HG03432 (cell line): ENCODE results near the gene RAP1GAP.
"Not testable (repeated sequence)": the region's sequence is repeated elsewhere in the genome, so short reads cannot be mapped to it uniquely, and the experiment has no call there.

Source experiments
- ATAC-seq: cut with Tn5 transposase; IDR thresholded peaks from one replicate; pipeline ENCODE4 v1.9.1; 2021; ENCODE audit warnings: mild to moderate bottlenecking, moderate library complexity; ENCODE audit not compliant: unreplicated experiment

RAP1GAP gene

DNA sequence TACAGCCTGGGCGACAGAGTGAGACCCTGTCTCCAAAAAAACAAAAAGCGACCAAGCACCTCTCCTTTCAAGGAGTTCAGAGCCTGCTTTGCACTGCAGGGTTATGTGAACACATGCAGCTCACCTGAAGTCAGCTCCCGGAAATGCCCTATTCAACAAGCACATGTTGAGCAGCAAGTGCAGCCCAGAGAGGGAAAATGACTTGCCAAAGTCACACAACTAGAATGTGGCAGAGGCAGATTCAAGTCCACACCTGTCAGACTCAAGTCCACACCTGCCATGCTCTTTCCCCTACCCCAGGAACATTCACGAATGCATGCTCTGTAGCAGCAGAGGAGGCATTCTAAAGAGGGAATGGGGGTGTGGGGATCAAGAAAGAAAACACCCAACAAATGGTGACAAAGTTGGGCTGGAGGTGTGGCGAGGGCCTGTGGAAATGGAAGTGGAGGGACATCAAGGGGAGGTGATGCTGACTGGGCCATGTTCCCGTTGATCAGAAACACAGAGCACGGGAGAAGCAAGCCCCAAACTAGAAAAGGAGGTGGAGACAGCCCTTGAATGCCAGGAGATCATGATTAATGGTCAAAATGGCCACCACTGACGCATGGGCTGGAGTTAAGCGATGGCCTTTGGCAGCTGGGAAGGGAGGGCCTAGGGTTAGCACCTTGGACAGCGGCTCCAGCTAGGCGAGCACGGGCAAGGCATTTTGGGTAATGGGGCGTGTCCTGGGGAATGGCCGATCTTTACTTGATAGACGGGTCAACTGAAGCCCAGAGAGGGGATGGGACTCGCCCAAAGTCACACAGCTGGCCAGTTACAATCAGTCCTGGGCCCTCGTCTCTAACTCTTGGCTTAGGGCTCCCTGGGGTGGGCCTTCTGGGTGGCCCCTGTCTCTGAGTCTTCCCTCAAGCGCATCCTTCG lies 21.5 kb downstream of the RAP1GAP start:
- ATAC-seq = no peak

DNA sequence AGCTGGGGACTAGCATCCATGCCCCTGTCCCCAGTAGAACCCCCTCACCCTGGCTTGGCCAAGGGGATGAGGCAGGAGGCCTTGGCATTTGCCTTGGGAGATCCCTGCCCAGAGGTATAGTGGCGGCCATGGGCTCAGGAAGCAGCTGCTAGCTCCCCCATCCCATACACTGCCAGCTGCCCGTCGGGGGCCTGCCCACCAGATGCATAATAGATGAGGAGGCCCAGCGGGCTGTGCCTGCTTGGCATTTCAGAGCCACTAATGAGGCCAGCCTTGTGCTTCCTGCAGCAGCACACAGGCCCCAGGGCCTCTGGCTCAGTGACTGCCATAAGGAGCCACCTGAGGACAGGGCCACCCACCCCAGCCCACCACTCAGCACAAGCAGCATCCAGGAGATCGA lies 23.6 kb downstream of the RAP1GAP start:
- ATAC-seq = no peak

DNA sequence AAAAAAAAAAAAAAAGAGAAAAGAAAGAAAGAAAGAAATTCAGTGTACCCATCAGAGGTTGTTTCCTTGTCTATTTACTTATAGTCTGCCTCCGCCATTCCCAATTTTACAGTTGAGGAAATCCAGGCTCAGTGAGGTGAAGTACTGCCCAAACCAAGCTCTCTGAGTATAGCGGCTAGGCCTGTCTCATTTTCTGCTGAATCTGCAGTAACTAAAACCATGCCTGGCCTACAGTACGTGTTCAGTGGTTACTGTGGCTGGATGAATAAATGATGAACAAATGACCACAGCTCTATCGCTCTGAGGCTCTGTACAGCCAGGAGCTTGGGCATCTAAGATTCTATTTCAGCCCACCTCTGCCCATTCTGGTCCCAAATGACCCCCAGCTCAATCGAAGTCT lies 24.3 kb downstream of the RAP1GAP start:
- ATAC-seq = no peak

DNA sequence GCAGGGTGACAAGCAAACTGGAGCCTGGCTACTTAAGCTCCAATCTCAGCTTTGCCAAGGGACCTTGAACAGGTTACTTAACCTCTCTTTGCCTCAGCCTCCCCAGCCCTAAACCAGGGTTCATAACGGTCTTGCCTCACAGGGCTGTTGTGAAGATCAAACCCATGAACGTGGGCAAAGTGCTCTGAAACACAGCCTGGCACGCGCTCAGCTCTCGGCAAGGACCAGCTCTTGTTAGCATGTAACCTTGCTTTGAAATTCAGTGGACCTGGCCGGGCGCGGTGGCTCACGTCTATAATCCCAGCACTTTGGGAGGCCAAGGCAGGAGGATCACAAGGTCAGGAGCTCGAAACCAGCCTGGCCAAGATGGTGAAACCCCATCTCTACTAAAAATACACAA lies 24.8 kb downstream of the RAP1GAP start:
- no peak for ATAC-seq

DNA sequence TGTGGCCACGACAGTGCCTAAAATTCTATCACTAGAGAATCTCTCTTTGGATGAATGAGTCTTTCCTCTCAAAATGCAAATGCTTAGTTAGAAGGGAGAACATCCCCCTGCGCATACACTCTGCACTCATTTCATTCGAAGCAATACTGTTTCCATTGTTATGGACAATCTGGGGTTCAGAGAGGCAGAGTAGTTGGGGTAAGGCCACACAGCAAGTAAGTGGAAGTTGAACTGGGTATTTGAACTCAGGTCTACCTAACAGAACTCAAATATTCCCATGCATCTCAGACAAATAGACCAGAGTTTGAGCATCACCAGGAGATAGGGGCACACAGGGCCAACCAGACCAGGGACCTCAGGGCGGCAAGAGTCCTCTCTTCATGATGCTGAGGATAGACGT lies 25.5 kb downstream of the RAP1GAP start:
- ATAC-seq = no peak

DNA sequence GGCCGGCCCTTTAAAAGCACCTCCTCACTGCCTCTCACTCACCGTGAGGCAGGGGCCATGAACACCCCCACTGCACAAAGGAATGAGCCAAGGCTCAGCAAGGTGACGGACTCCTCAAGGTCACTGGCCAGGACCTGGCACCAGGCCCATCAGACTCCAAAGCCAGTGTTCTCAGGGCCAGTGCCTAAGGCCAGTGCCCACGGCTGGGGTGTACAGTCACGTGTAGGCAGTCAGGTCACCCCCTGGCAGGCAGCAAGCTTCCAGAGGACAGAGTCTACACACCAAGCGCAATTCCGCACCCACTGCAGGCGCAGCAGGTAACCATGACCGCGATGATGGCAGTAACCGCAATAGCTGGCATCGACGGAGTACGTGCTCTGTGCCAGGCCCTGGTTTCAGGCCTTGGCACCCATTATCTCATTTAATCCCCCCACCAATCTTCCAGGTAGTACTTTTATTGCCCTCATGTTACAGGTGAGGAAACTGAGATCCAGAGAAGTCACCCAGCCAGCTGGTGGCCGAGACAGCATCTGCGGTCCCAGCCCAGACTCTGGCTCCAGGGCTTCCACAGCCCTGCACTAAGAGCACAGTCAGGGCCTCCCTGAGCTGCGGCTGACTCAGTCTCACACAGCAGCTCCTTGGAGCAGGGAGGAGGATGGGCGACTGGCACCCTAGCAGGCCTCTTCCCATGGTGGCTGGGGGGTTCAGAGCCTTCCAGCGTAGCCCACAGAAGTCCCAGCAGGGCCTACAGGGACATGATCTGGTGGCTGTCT lies 27.0 kb downstream of the RAP1GAP start:
- ATAC-seq = no peak

DNA sequence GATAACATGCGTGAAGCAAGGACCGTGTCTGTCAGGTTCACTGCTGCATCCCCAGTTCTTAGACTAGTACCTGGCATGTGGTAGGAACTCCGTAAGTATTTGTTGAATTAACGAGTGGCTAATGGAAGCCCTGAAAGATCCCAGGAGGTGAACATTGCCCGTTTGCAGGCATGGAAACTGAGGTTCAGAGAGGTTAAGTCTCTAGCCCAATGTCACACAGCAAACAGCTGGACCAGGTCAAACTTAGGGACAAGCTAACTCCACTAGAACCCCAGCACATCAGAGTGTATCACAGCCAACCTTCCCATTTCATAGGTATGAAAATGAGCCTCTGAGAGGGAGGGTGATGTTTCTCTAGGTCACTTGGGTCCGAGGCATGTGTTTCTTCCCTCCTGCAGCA lies 27.6 kb downstream of the RAP1GAP start:
- ATAC-seq = no peak

DNA sequence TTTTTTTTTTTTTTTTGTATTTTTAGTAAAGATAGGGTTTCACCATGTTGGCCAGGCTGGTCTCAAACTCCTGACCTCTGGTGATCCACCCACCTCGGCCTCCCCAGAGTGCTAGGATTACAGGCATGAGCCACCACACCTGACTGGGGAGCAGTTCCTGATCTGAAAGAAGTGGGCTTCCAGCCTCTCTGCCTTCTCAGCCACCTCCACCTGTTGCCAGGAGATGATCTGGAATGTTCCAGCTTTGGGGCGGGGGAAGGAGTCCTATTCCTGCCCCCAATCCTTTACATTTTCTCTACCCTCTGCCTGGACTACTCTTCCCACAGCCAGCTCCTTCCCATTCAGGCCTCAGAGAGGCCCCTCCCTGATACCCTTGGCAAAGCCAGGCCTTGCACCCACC lies 28.1 kb downstream of the RAP1GAP start:
- no peak for ATAC-seq

DNA sequence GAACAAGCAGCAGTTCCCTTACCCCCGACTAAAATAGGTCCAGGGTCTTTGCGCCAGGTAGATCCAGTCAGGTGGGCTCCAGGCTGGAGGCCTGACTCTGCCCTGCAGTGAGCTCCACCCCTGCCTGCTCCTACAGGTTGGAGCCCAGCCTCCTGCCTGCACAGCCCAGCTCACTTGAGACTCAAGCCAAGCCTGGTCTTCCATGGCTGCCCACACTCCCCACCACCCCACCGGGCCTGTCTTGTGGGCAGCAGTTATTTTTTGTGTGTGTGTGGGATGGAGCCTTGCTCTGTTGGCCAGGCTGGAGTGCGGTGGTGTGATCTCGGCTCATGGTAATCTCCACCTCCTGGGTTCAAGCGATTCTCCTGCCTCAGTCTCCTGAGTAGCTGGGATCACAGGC lies 28.5 kb downstream of the RAP1GAP start:
- no peak for ATAC-seq

DNA sequence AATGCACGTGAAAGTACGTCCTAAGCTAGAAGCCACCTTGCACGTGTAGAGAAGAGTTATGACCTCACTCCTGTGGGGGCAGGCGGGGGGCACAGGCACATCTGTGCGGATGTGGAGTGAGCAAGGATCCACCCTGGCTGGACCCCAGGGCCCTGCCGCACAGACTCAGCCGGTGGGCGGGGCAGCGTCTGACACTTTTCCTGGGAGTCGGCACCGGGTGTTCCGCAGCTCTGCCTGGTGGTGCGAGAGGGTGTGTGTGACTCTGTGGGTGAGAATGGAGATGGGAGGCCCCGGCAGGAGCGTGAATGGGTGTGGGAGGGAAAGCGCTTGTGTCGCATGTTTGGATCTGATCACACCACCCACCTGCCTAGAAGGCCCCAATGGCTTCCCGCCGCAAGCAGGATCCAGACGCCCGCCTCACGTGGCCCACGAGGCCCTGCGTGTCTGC lies 29.5 kb downstream of the RAP1GAP start:
- no peak for ATAC-seq

DNA sequence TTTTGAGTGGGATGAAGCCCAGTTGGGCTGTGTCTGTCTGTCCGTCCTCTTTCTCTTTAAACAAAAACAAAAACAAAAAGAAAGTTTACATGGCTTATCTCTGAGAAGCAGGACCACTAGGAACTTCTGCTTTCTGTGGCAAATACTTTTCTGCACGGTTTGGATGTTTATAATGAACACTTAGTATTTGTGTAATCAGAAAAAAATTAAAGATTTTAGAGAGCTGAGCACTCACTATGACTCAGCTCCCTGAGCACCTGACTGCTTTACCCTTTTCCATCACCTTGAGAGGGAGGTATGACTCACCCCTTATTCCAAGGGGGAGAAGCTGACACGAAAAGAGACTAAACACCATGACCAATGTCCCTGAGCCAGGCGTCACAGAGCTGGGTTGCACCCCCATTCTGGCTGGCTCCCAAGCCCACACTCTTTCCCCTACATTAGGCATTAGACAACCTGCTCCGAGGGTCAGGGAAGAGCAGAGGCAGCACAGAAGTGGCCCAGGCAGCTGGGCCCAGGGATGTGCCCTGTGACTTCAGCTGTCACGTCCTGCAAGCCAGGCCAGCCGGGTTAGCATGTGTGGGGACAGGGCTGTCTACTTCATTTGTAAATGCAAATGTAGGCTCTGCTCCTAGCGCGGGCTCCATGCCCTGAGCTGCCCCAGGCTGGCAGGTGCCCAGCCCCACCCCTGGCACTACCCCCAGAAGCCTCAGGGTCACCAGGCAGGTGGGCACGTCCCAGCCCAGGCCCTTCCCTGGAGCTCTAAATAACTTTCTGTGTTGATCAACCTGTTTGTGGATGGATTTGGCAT lies 30.4 kb downstream of the RAP1GAP start:
- no peak for ATAC-seq

DNA sequence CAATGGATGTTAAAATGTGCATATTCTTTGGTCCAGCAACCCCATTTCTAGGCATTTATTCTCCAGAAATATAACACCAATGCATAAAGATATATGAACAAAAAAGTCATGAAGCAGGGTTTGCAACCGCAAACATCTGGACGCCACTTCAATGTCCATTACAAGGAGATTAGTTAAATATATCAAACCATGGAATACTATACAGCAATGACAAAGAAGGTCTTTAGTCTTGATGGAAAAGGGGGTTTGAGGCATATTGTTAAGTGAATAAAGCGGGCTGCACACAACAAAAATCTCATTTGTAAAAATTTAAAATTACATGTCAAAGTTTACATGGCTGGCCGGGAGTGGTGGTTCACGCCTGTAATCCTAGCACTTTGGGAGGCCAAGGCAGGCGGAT lies 31.6 kb downstream of the RAP1GAP start:
- ATAC-seq = no peak

DNA sequence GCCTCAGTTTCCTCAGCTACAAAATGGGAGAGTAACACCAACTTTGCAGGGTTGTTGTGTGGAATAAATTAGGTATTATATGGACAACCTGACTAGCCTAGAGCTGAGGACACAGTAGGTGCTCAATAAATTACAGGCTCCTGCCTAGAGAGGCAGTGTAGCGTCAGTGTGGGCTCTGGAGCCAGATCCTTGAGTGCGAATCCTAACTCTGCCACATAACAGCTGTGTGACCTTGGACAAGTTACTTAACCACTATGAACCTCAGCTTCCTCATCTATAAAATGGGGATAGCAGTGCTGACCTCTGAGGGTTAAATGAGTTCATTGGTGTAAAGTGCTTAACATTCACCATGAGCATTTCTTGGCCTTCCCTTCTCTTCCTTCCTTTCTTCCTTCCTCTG lies 33.1 kb downstream of the RAP1GAP start:
- no peak for ATAC-seq

DNA sequence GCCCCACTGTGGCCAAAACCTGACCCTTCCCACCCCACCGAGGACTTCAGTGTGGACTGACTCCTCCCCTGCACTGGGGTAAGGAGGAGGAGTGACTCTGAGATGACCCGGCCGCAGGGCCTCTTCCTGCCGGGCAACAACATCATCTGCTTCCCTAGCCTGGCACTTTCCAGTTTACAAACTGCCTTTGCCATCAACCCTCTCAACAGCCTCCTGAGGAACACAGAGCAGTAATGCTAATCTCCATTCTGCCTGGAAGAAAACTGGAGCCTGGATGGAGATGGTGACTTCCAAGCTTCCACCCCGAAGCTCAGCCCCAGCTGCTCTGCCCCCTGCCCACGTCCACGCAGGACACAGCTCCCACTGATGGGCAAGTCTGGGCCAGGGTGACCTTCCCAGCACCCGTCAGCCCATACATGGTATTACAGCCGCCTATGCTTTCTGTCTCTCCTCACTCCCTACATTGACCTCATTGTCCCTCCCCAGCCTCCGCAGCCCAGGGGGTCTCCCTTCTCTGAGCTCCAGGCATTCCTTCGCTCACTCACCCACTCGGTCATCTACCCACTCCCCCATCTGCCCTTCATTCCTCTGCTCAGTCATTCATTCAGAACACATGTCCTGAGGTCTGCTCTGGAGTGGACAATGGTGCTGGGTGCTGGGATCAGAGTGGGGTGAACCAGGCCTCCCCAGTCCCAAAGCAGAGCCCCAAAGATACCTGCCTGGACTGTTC lies 34.2 kb downstream of the RAP1GAP start:
- ATAC-seq = no peak

DNA sequence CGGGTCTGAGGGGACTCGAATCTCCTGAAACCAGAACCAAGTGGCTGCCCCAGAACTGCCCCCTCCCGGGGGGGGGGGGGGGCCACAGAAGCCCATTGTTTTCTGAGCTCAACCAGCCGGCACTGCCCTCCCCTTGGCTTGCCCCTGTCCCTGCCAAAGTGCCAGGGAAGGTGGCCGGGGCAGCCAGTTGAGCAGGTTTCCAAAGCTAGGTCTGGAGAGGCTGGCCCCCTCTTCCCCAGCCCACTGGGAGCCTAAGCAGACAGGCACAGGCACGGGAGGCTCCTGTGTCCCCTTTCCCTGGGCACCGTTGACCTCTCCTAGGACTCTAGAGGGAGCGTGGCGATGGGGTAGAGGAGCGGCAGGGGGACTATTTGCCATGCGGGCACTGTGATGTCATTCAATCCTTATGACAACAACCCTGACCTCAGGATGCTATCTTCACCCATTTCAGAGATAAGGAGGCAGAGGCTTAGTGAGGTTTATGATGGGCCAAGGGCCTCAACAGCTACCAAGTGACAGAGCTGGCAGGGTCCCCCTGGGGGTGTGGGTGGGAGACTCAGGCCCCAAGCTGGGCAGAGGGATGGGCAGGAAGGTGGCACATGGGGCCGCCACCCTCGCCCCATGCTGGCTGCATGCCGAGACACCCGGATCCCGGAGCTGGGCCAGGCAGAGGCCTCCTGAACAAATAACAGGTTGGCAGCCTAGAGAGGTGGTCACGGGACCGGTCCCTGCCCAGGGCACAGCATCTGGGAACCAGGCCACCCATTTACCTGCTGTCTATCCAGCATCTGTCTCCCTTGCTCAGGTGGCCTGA lies 35.0 kb downstream of the RAP1GAP start:
- no peak for ATAC-seq

DNA sequence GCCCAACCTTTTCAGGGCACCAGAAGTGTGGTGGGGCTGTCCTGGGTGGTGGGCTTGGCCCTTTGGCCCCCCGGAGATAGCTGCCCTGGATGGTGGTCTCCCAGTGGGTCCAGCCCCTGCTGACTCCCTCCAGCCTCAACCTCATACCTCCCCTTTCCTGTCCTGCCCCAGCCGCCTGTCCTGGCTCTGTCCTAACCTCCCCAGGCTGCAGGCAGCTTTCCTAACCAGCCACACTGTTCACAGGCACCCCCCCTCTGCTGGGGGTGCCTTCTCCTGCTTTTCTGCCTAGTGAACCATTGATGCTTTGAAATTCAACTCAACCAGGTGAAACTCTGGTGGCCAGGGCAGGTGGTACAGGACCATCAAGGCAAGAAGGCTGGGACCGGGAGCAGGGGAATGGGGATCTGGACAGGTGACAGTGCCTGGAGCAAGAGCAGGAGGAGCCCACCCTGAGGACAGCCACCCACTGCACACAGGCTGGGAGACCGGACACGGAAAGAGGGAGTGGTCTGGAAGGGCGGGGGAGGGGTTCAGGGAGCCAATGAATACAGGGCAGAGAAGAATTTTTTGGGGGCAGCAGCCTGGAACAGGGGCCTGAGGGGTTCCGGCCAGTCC lies 35.9 kb downstream of the RAP1GAP start:
- no peak for ATAC-seq

DNA sequence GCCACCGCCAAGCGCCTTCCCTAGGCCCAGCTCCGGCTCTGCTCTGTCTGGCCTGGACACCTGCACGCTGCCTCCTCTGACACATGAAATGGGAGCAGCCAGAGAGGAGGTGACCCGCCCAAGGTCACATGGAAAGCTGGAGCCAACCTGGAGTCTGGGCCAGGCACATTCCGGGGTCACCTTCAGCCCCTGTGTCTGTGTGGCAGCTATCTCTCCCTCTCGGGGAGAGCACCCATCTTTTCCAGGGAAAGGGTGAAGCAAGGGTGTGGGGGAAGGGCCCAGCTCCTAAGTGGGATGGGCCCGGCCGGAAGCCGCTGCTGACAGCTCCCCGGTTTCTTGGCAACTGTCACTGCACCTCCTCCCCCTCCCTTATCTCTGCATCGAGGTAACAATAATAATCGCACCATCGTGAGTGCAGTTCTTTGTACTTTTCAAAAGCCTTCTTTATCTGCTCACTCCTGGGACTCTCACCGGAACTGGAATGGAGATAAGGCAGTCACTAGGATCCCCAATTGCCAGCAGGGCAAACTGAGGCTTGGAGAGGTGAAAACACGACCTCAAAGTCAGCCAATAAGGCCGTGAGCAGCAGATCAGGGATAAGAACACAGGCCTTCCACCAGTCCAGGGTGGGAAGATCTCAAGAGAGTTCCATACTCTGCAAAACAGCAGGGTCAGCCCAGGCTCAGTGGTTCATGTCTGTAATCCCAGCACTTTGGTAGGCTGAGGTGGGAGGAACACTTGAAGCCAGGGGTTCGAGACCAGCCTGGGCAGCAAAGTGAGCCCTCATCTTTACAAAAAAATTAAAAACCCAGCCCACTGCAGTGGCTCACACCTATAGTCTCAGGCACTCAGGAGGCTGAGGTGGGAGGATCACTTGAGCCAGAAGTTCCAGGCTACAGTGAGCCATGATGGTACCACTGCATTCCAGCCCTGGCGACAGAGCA lies 36.9 kb downstream of the RAP1GAP start:
- ATAC-seq = no peak

DNA sequence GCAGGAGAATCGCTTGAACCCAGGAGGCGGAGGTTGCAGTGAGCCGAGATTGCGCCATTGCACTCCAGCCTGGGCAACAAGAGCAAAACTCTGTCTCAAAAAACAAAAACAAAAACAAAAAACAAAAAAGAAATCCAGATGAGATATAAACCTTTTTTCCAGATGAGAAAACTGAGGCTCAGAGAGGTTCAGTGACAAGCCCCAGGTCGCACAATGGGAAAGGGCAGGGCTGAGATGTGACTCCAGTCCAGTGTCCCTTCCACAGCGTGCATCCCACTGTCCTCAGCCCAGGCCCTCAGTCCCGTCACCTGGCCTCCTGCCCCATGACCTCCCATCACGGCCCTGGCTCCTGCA lies 37.6 kb downstream of the RAP1GAP start:
- ATAC-seq = not testable (repeated sequence)
